Activated effector memory CD4-positive, alpha-beta T cell treated with Interleukin-2 at 50 U/mL for 16 hours (primary cell): ENCODE measurements around the gene BOD1L2.

Experiments used
- DNase-seq: peaks from one replicate; pipeline ENCODE4 v3.0.0-alpha.2; 2020

BOD1L2 gene

GRCh38 chr18:57146956-57147636, at the start of gene BOD1L2:
Gene BOD1L2 (plus strand): TSS chr18:57147087. CDS start chr18:57147313, 226 bp downstream.
- DNase-seq, result no peak

- no peak for DNase-seq
Measured at GRCh38 chr18:57107140-57107832, 39.6 kb upstream of the BOD1L2 start.

- DNase-seq, result no peak
Measured at GRCh38 chr18:57110290-57110689, 36.6 kb upstream of the BOD1L2 start.

- DNase-seq, result no peak
Measured at GRCh38 chr18:57113799-57114420, 33.0 kb upstream of the BOD1L2 start.

GRCh38 chr18:57116598-57117132, 30.2 kb upstream of the BOD1L2 start:
- DNase-seq, result no peak

GRCh38 chr18:57121542-57122112, 25.3 kb upstream of the BOD1L2 start:
- DNase-seq, result no peak

GRCh38 chr18:57122936-57123510, 23.9 kb upstream of the BOD1L2 start:
- DNase-seq, result no peak

- DNase-seq, result no peak
Measured at GRCh38 chr18:57125627-57126026, 21.3 kb upstream of the BOD1L2 start.

- DNase-seq, result no peak
Measured at GRCh38 chr18:57128220-57128932, 18.5 kb upstream of the BOD1L2 start.

- no peak for DNase-seq
Measured at GRCh38 chr18:57131101-57131500, 15.8 kb upstream of the BOD1L2 start.

GRCh38 chr18:57131782-57132181, 15.1 kb upstream of the BOD1L2 start:
- DNase-seq, result no peak

GRCh38 chr18:57134618-57135135, 12.2 kb upstream of the BOD1L2 start:
- DNase-seq, result no peak

GRCh38 chr18:57135699-57136098, 11.2 kb upstream of the BOD1L2 start:
- no peak for DNase-seq

- DNase-seq, result no peak
Measured at GRCh38 chr18:57137847-57138246, 9.0 kb upstream of the BOD1L2 start.

GRCh38 chr18:57141208-57142129, 5.4 kb upstream of the BOD1L2 start:
- DNase-seq, result no peak

GRCh38 chr18:57142324-57142723, 4.6 kb upstream of the BOD1L2 start:
- no peak for DNase-seq

GRCh38 chr18:57143265-57143664, 3.6 kb upstream of the BOD1L2 start:
- no peak for DNase-seq

GRCh38 chr18:57148263-57148662, 1.4 kb downstream of the BOD1L2 start:
- no peak for DNase-seq

- DNase-seq, result no peak
Measured at GRCh38 chr18:57149051-57149450, 2.2 kb downstream of the BOD1L2 start.

GRCh38 chr18:57149531-57149930, 2.6 kb downstream of the BOD1L2 start:
- DNase-seq, result no peak

GRCh38 chr18:57150081-57150480, 3.2 kb downstream of the BOD1L2 start:
- no peak for DNase-seq
